Lower lobe of right lung (tissue), 2 donors: ENCODE measurements around the gene EIF3F. TPM values are rescaled to one million over a fixed set of nuclear protein-coding genes. Genes with fewer than 3 reads are reported as not detected.

Experiments
- ATAC-seq, 2 donors: fragments of 200-7000 bp; cut with Tn5 transposase; one replicate each; pipeline ENCODE4 v1.9.1; 2020 to 2022; ENCODE audit warnings: mild to moderate bottlenecking in 2 of 2, moderate library complexity in 2 of 2
- DNase-seq: peaks from one replicate; pipeline ENCODE4 v3.0.0-alpha.2; 2020
- H3K27ac ChIP-seq: fragments of 200-600 bp; one replicate; pipeline ENCODE4 v1.8.0; 2022
- H3K27me3 ChIP-seq: fragments of 200-600 bp; one replicate; pipeline ENCODE4 v1.8.0; 2022; ENCODE audit warnings: low read depth
- H3K36me3 ChIP-seq: fragments of 200-600 bp; one replicate; pipeline ENCODE4 v1.8.0; 2022; ENCODE audit warnings: mild to moderate bottlenecking
- H3K4me1 ChIP-seq: fragments of 200-600 bp; one replicate; pipeline ENCODE4 v1.8.0; 2022
- H3K4me3 ChIP-seq: fragments of 200-600 bp; one replicate; pipeline ENCODE4 v1.8.0; 2022; ENCODE audit warnings: mild to moderate bottlenecking
- H3K9me3 ChIP-seq: fragments of 200-600 bp; one replicate; pipeline ENCODE4 v1.8.0; 2022
- intact Hi-C: fragments of 100-400 bp; cut with DNase I; formaldehyde crosslinking; loops from one replicate; pipeline ENCODE4 v1.11.0; 2022
- long read RNA-seq: library from polyadenylated mRNA; unstranded; transcript quantifications from one replicate; pipeline ENCODE4 v2.0.0, GENCODE V29; 2021
- total RNA-seq: library from RNA; stranded (reverse); fragmentation: NEBNext Ultra II Directional; extraction: Animal tissue kit (Norgen Biotek cat#: 25700); gene quantifications from one replicate; pipeline ENCODE4 v1.2.1, GENCODE V29; 2021
- TF ChIP-seq, protein P1 (sequence below): fragments of 200-600 bp; IDR thresholded peaks from one replicate; pipeline ENCODE4 v1.8.0; 2022; ENCODE audit warnings: antibody characterized with exemption, mild to moderate bottlenecking
- donor health status: DM: no; HTN: yes; CAD: no; lungs with severe emphysema.

EIF3F gene
- 201 TPM for total RNA-seq
- long read RNA-seq, transcript EIF3F-201 (8 exons, 1,254 nt), result major isoform, 241 of 257 reads
- long read RNA-seq, partial matches to known transcripts, result 6 of 257 reads
- long read RNA-seq, other reads (novel, unspliced or antisense), result 9 of 257 reads

DNA sequence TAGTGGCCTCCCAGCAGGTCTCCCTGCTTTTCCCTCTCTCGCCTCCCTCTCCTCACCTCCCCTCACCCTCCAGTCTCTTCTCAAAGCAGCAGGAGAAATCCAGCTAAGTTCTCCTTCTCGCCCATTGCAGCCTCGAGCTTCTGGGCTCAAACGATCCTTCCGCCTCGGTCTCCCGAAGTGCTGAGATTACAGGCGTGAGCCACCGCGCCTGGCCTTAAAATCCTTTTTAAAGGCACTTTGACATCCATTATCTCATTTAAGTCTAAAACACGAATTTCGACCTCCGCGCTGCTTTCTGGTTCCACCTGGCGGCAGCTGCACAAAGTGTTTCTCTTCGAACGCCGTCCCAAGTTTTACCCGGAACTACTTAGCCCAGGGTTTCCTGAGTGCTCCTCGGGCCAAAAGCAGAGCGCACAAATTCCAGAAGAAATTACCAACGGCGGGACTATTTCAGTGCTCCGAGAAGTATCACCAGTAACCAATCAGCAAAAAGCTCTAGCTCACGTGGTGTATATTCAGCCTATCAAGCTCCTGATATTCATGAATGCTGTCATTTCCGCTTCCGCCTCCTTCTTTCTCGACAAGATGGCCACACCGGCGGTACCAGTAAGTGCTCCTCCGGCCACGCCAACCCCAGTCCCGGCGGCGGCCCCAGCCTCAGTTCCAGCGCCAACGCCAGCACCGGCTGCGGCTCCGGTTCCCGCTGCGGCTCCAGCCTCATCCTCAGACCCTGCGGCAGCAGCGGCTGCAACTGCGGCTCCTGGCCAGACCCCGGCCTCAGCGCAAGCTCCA, at the start of gene EIF3F:
TSS of gene EIF3F (plus strand) at position 570 of the 792 bp plus-strand sequence. CDS start at position 586, 16 bp downstream.
- intact Hi-C loops, result loop anchor here (5.0 kb wide), 1 partner anchor 95 kb away; no protein-coding TSS in a partner anchor
- Histone ChIP-seq H3K4me1 (peaks cover 33% of the 10 kb centered on the region), H3K4me3 (peak within 1 kb of the TSS; percentile 84)

DNA sequence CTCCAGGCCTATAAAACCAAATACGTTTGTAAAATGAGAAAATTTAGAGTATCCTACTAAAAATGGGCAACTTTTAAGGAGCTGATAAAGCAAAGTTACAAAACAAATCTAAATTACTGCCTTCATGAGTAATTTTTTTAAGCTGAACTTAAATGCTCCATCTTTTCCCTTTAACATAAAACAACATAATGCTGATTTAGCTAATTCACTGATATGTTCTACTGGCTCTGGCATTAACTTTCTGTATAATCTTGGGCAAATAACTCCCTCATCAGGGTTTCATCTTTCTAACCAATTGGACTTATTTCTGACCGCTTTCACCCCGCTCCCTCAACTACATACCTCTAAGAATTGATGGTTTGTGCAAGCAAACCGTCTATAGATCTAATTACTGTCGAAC, 46.0 kb upstream of the EIF3F start:
- Histone ChIP-seq H3K4me1 (no peaks in the 10 kb centered on the region), H3K36me3 (no peaks in the 10 kb centered on the region), H3K27me3 (no peaks in the 10 kb centered on the region), H3K9me3 (peaks cover 21% of the 10 kb centered on the region), H3K4me3 (no peak overlapping the region), H3K27ac (no peak overlapping the region)
- DNase-seq (no peak), ATAC-seq (no peak)
- intact Hi-C loops, result no loop called here
- TF ChIP-seq, protein P1, sequence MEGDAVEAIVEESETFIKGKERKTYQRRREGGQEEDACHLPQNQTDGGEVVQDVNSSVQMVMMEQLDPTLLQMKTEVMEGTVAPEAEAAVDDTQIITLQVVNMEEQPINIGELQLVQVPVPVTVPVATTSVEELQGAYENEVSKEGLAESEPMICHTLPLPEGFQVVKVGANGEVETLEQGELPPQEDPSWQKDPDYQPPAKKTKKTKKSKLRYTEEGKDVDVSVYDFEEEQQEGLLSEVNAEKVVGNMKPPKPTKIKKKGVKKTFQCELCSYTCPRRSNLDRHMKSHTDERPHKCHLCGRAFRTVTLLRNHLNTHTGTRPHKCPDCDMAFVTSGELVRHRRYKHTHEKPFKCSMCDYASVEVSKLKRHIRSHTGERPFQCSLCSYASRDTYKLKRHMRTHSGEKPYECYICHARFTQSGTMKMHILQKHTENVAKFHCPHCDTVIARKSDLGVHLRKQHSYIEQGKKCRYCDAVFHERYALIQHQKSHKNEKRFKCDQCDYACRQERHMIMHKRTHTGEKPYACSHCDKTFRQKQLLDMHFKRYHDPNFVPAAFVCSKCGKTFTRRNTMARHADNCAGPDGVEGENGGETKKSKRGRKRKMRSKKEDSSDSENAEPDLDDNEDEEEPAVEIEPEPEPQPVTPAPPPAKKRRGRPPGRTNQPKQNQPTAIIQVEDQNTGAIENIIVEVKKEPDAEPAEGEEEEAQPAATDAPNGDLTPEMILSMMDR, result no peak

More for the DNA sequence above, at the start of gene EIF3F:
- Histone ChIP-seq H3K27ac (peak within 1 kb of the TSS; percentile 82), H3K36me3 (peaks cover 31% of the 10 kb centered on the region), H3K27me3 (no peaks in the 10 kb centered on the region), H3K9me3 (no peaks in the 10 kb centered on the region)
- ATAC-seq, result peak; percentile 99
- peak; percentile 87 for DNase-seq
- TF ChIP-seq, protein P1, result peak; percentile 88

DNA sequence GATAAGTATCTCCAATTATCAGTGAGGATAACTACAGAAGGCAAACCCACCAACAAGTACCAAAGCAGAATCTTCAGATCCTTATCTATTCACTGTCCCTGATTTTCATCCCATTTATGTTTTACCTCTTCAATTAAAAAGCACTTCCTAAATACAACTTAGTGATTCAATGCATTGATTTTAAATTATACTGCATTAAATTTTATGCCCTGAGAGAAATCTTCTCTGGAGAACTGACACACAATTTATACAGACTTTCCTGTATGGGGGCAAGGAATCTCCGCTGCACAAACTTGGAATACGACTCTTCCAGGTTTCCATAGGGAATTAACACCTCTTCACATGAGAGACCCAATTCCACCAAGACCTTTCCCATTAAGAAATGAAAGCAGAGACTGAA, 45.5 kb upstream of the EIF3F start, which contains the start of gene OR10A3:
TSS of gene OR10A3 (minus strand) at position 101 of the 400 bp plus-strand sequence. CDS start 2,188 bp downstream, outside the sequence.
- DNase-seq (no peak), ATAC-seq (no peak)
- intact Hi-C loops, result no loop called here
- Histone ChIP-seq H3K4me3 (no peak within 1 kb of the TSS), H3K36me3 (no peaks in the 10 kb centered on the region), H3K4me1 (no peaks in the 10 kb centered on the region), H3K27me3 (no peaks in the 10 kb centered on the region), H3K9me3 (peaks cover 21% of the 10 kb centered on the region), H3K27ac (no peak within 1 kb of the TSS)
- TF ChIP-seq, protein P1, result no peak

GRCh38 chr11:7944123-7944522, 43.0 kb upstream of the EIF3F start:
- H3K27ac ChIP-seq, result no peak overlapping the region
- H3K4me3 ChIP-seq, result no peak overlapping the region
- no peaks in the 10 kb centered on the region for H3K27me3 ChIP-seq
- DNase-seq (no peak), ATAC-seq (no peak)
- H3K9me3 ChIP-seq, result peaks cover 21% of the 10 kb centered on the region
- intact Hi-C loops, result no loop called here
- no peaks in the 10 kb centered on the region for H3K36me3 ChIP-seq
- H3K4me1 ChIP-seq, result no peaks in the 10 kb centered on the region
- TF ChIP-seq, protein P1, result no peak

DNA sequence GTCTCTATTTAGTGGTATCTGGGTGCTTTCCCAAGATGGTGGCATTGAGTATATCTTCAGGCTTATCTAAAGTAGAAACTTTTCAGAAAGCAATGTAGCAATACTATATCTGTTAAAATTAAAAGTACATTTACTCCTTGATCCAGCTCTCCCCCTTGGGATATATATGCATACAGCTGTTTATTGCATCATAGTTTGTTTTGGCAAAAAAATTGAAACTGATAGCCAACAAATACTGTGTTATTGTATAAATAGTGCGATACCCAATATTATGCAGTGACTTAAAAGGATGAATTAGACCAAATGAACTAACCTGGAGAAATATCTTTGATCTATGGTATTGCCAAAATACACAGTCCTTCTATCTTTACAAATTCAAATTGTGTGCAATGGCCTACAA, 37.2 kb upstream of the EIF3F start:
- Histone ChIP-seq H3K9me3 (no peaks in the 10 kb centered on the region), H3K4me3 (no peak overlapping the region), H3K27me3 (no peaks in the 10 kb centered on the region), H3K4me1 (no peaks in the 10 kb centered on the region), H3K27ac (no peak overlapping the region), H3K36me3 (no peaks in the 10 kb centered on the region)
- TF ChIP-seq, protein P1, result no peak
- ATAC-seq (no peak), DNase-seq (no peak)
- intact Hi-C loops, result no loop called here
